ENCODE measurements around the gene MAN1B1. TPM values are rescaled to one million over a fixed set of nuclear protein-coding genes. Genes with fewer than 3 reads are reported as not detected.

The MAN1B1 gene
- total RNA-seq, 1 experiment from 2014 or later: 57.2 TPM

- ChIA-PET CTCF (no interaction called here), POLR2A (no interaction called here)
- TF ChIP-seq CTCF (IDR thresholded peaks at IDR 0.05): no peak
- no peak for TF ChIP-seq POLR2AphosphoS5 (IDR thresholded peaks at IDR 0.05; ENCODE audit: low read depth, low read length)
- TF ChIP-seq SIN3A (IDR thresholded peaks at IDR 0.05; ENCODE audit: borderline replicate concordance, insufficient read depth, low read depth, low read length): no peak
- TF ChIP-seq REST (IDR thresholded peaks at IDR 0.05; ENCODE audit: insufficient read depth in 1 of 2, low read depth in 2 of 2, low read length in 1 of 2): no peak
- TF ChIP-seq TCF7L2 (IDR thresholded peaks at IDR 0.05; ENCODE audit: low read depth, low read length): no peak
- intact Hi-C loops (cut with micrococcal nuclease; ENCODE audit: unreplicated experiment) (no loop called here), in situ Hi-C loops (cut with HindIII; ENCODE audit: low pct_unique_long_range_greater_than_20kb, low sequenced_read_pairs) (no loop called here)
- Histone ChIP-seq H3K27me3 (ENCODE audit: control insufficient read depth, insufficient read depth, low read length) (no peaks in the 10 kb centered on the region), H3K27ac (ENCODE audit: low read length) (no peak overlapping the region), H3K4me3 (ENCODE audit: low read depth in 2 of 2, low read length in 2 of 2) (no peak overlapping the region; a peak in 1 of 4 replicates), H3K9me3 (ENCODE audit: control insufficient read depth, insufficient read depth, low read depth, low read length) (no peaks in the 10 kb centered on the region), H3K36me3 (ENCODE audit: control insufficient read depth, insufficient read depth, low read length) (no peaks in the 10 kb centered on the region), H3K4me1 (ENCODE audit: control insufficient read depth, insufficient read depth, low read length) (peaks cover 10% of the 10 kb centered on the region; the same call in 1 of the 2 replicates)
- TSS peak; percentile 90 for BruUV-seq (replicated peaks)
- DNase-seq (ENCODE audit: low read depth, low spot score) (no peak), ATAC-seq (no peak)
Observed at GRCh38 chr9:137044037-137044436, 42.7 kb upstream of the MAN1B1 start.

- in situ Hi-C loops (cut with HindIII; ENCODE audit: low pct_unique_long_range_greater_than_20kb, low sequenced_read_pairs): no loop called here
- ChIA-PET CTCF (no interaction called here), POLR2A (no interaction called here)
- Histone ChIP-seq H3K27me3 (ENCODE audit: control insufficient read depth, insufficient read depth, low read length) (no peaks in the 10 kb centered on the region), H3K4me1 (ENCODE audit: control insufficient read depth, insufficient read depth, low read length) (peaks cover 10% of the 10 kb centered on the region; the same call in 1 of the 2 replicates), H3K36me3 (ENCODE audit: control insufficient read depth, insufficient read depth, low read length) (no peaks in the 10 kb centered on the region), H3K27ac (ENCODE audit: low read length) (no peak overlapping the region), H3K4me3 (ENCODE audit: low read depth in 2 of 2, low read length in 2 of 2) (peak overlapping the region; percentile 52 to 54), H3K9me3 (ENCODE audit: control insufficient read depth, insufficient read depth, low read depth, low read length) (no peaks in the 10 kb centered on the region)
- TF ChIP-seq SIN3A (IDR thresholded peaks at IDR 0.05; ENCODE audit: borderline replicate concordance, insufficient read depth, low read depth, low read length) (no peak), CTCF (IDR thresholded peaks at IDR 0.05) (no peak), POLR2AphosphoS5 (IDR thresholded peaks at IDR 0.05; ENCODE audit: low read depth, low read length) (no peak), TCF7L2 (IDR thresholded peaks at IDR 0.05; ENCODE audit: low read depth, low read length) (no peak), REST (IDR thresholded peaks at IDR 0.05; ENCODE audit: insufficient read depth in 1 of 2, low read depth in 2 of 2, low read length in 1 of 2) (no peak)
- DNase-seq (ENCODE audit: low read depth, low spot score) (no peak), ATAC-seq (no peak)
- BruUV-seq (replicated peaks): no TSS peak
- intact Hi-C loops (cut with micrococcal nuclease; ENCODE audit: unreplicated experiment): no loop called here
Observed at GRCh38 chr9:137044502-137045177, 42.1 kb upstream of the MAN1B1 start.
